Osteocyte (in vitro differentiated cells): ENCODE results near the gene GADD45B. TPM values are rescaled to one million over a fixed set of nuclear protein-coding genes. Genes with fewer than 3 reads are reported as not detected.

ENCODE experiments used
- DNase-seq: peaks from one replicate; pipeline ENCODE4 v3.0.0; 2021; ENCODE audit warnings: mixed read lengths; ENCODE audit not compliant: unreplicated experiment; ENCODE audit errors: extremely low spot score
- H3K27ac Mint-ChIP-seq: one replicate; pipeline ENCODE4 v1.8.0; 2021; ENCODE audit warnings: mild to moderate bottlenecking, mixed read lengths; ENCODE audit not compliant: unreplicated experiment
- H3K27me3 Mint-ChIP-seq: one replicate; pipeline ENCODE4 v1.8.0; 2021; ENCODE audit warnings: mixed read lengths; ENCODE audit not compliant: unreplicated experiment
- H3K36me3 Mint-ChIP-seq: one replicate; pipeline ENCODE4 v1.8.0; 2021; ENCODE audit warnings: mixed read lengths; ENCODE audit not compliant: unreplicated experiment
- H3K4me1 Mint-ChIP-seq: one replicate; pipeline ENCODE4 v1.8.0; 2021; ENCODE audit warnings: mixed read lengths; ENCODE audit not compliant: unreplicated experiment
- H3K4me3 Mint-ChIP-seq: one replicate; pipeline ENCODE4 v1.8.0; 2021; ENCODE audit warnings: mild to moderate bottlenecking, moderate library complexity, mixed read lengths; ENCODE audit not compliant: unreplicated experiment
- H3K9me3 Mint-ChIP-seq: one replicate; pipeline ENCODE4 v1.8.0; 2021; ENCODE audit warnings: mixed read lengths; ENCODE audit not compliant: unreplicated experiment
- CTCF ChIP-seq: fragments of 200-600 bp; sonication (generic); IDR thresholded peaks from 2 replicates; pipeline ENCODE4 v1.5.0; 2021; ENCODE audit warnings: antibody characterized with exemption, mild to moderate bottlenecking, moderate library complexity
- total RNA-seq: library from RNA; stranded (reverse); gene quantifications from 2 replicates; pipeline ENCODE4 v1.2.1, GENCODE V29; 2021

GADD45B gene
- total RNA-seq, 1 donor from 2014 or later = 165 TPM

GRCh38 chr19:2474232-2475017 lies 1.5 kb upstream of the GADD45B start:
- Mint-ChIP-seq H3K27ac (peak overlapping the region; percentile 93), H3K27me3 (no peaks in the 10 kb centered on the region), H3K36me3 (peaks cover 20% of the 10 kb centered on the region), H3K4me3 (peak overlapping the region; percentile 99), H3K9me3 (no peaks in the 10 kb centered on the region), H3K4me1 (peaks cover 27% of the 10 kb centered on the region)
- TF ChIP-seq CTCF = peak; percentile 99
- peak; percentile 97 for DNase-seq

GRCh38 chr19:2475018-2475701 lies 767 bp upstream of the GADD45B start:
- no peaks in the 10 kb centered on the region for H3K9me3 Mint-ChIP-seq
- H3K4me1 Mint-ChIP-seq = peaks cover 30% of the 10 kb centered on the region
- H3K4me3 Mint-ChIP-seq = peak overlapping the region; percentile 99
- peak; percentile 87 for DNase-seq
- peaks cover 20% of the 10 kb centered on the region for H3K36me3 Mint-ChIP-seq
- no peaks in the 10 kb centered on the region for H3K27me3 Mint-ChIP-seq
- peak overlapping the region; percentile 93 for H3K27ac Mint-ChIP-seq
- no peak for TF ChIP-seq CTCF

GRCh38 chr19:2476451-2477140 lies 669 bp downstream of the GADD45B start:
- Mint-ChIP-seq H3K4me3 (peak overlapping the region; percentile 99), H3K9me3 (no peaks in the 10 kb centered on the region), H3K36me3 (peaks cover 20% of the 10 kb centered on the region), H3K4me1 (peaks cover 29% of the 10 kb centered on the region), H3K27ac (peak overlapping the region; percentile 95), H3K27me3 (no peaks in the 10 kb centered on the region)
- TF ChIP-seq CTCF = no peak
- DNase-seq = peak; percentile 90

- no peak for DNase-seq
- Mint-ChIP-seq H3K9me3 (no peaks in the 10 kb centered on the region), H3K4me3 (peak overlapping the region; percentile 99), H3K27ac (peak overlapping the region; percentile 95), H3K36me3 (peaks cover 20% of the 10 kb centered on the region), H3K27me3 (no peaks in the 10 kb centered on the region), H3K4me1 (peaks cover 29% of the 10 kb centered on the region)
- no peak for TF ChIP-seq CTCF
Measured at GRCh38 chr19:2477141-2477710, 1.3 kb downstream of the GADD45B start.
